H1 (cell line): Measurements from ENCODE around the gene KLHL36. TPM values are rescaled to one million over a fixed set of nuclear protein-coding genes. Genes with fewer than 3 reads are reported as not detected.

Experiments used
- CHD7 ChIP-seq: fragments of 300-600 bp; sonication (generic); IDR thresholded peaks from 2 replicates; pipeline ENCODE4 v1.7.1; 2012; ENCODE audit warnings: low read length, moderate library complexity, mild to moderate bottlenecking, inconsistent platforms; ENCODE audit not compliant: insufficient replicate concordance
- CTCF ChIP-seq, 3 experiments: IDR thresholded peaks; 1 replicate in 2 of 3; 2 replicates in 1 of 3; pipeline versions ENCODE4 v1.5.1 to v1.6.1; 2011; ENCODE audit warnings: low read length in 3 of 3, mild to moderate bottlenecking in 3 of 3, inconsistent platforms in 2 of 3, low read depth in 1 of 3, moderate library complexity in 1 of 3; ENCODE audit not compliant: insufficient read depth in 1 of 3; ENCODE audit errors: control extremely low read depth in 1 of 3
- EZH2 ChIP-seq: fragments of 200-600 bp; sonication (generic); IDR thresholded peaks from 2 replicates; pipeline ENCODE4 v1.7.1; 2012; ENCODE audit warnings: low read depth, mild to moderate bottlenecking, moderate library complexity, low read length, inconsistent platforms; ENCODE audit not compliant: severe bottlenecking
- KDM1A ChIP-seq: fragments of 200-600, 300-600 bp; sonication (generic); IDR thresholded peaks from 2 replicates; pipeline ENCODE4 v1.7.1; 2016; ENCODE audit warnings: mild to moderate bottlenecking, low read length, borderline replicate concordance
- RAD21 ChIP-seq, 2 experiments: IDR thresholded peaks in 1 of 2; conservative IDR thresholded peaks in 1 of 2; 2 replicates each; pipeline ENCODE4 v1.6.1; 2011; ENCODE audit warnings: low read depth in 2 of 2, low read length in 2 of 2, improper control_type of control experiment in 1 of 2, inconsistent platforms in 1 of 2, mild to moderate bottlenecking in 1 of 2, moderate library complexity in 1 of 2
- RXRA ChIP-seq: IDR thresholded peaks from 2 replicates; pipeline ENCODE4 v1.6.1; 2011; ENCODE audit warnings: low read depth, mild to moderate bottlenecking, low read length, moderate library complexity; ENCODE audit not compliant: insufficient read depth
- polyA plus RNA-seq, 7 experiments: library from polyadenylated mRNA; depleted of rRNA in 3 of 7; stranded (reverse) in 5 of 7; unstranded in 2 of 7; fragments of >200 nt in 5 of 7; fragments of 200-250 nt in 2 of 7; gene quantifications; 1 replicate in 5 of 7; 2 replicates in 1 of 7; 4 replicates in 1 of 7; pipeline versions ENCODE4 v1.2.1 to v1.2.3, GENCODE V29; 2011 to 2013; ENCODE audit warnings: missing spikeins in 2 of 7, mixed read lengths in 2 of 7
- total RNA-seq: library from RNA; stranded (reverse); fragmentation: NEBNext Ultra II Directional; extraction: Animal tissue kit (Norgen Biotek cat#: 25700); gene quantifications from 2 replicates; pipeline ENCODE4 v1.2.1, GENCODE V29; 2021

Gene KLHL36
- total and polyA plus RNA-seq, 2 of the 8 experiments (the other 6 are each of a cell fraction or from before 2014, with no cell fraction given) = 22.9 to 33.6 TPM

- TF ChIP-seq CHD7 (no peak), EZH2 (no peak), RXRA (no peak), RAD21 (IDR thresholded peaks at IDR 0.05 in 1 of 2, conservative IDR thresholded peaks at IDR 0.05 in 1 of 2; ENCODE audit: low read depth in 2 of 2, low read length in 2 of 2) (no peak), KDM1A (no peak), CTCF (IDR thresholded peaks at IDR 0.05; ENCODE audit: control extremely low read depth in 1 of 3, insufficient read depth in 1 of 3, low read depth in 1 of 3, low read length in 3 of 3) (no peak)
Observed at GRCh38 chr16:84692451-84693214, 44.3 kb downstream of the KLHL36 start (continued).
